ENCODE measurements around the gene PLCG2. TPM values are rescaled to one million over a fixed set of nuclear protein-coding genes. Genes with fewer than 3 reads are reported as not detected.

The PLCG2 gene
- total RNA-seq, 1 experiment from 2014 or later, result 6.0 TPM

DNA sequence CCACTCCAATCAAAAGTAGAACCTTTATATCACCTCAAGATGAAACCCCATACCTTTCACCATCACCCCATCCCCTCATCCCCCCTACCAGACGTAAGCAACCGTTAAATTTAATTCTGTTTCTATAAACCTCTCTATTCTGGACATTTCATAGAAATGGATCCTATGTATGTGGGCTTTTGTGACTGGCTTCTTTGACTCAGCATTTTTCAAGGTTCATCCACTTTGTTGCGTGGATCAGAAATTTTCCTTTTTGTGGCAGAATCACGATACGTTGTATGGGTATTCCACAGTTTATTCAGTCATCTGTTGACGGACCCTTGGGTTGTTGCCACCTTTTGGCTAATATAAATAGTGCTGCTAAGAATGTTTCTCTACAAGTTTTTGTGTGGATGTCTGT is 8.6 kb downstream of the PLCG2 start:
- no peaks in the 10 kb centered on the region for H3K9me3 Mint-ChIP-seq
- H3K56ac ChIP-seq (ENCODE audit: insufficient read length, low read depth, low read length), result no peak overlapping the region
- no peaks in the 10 kb centered on the region for H4K20me1 ChIP-seq (ENCODE audit: control insufficient read depth, insufficient read depth, insufficient read length)
- no peak overlapping the region for H2AK5ac ChIP-seq (ENCODE audit: insufficient read length, low read length)
- no peak overlapping the region for H2BK5ac ChIP-seq (ENCODE audit: insufficient read length, low read length)
- H3K4me1 ChIP-seq (ENCODE audit: insufficient read depth, low read length), result 0 out of 2 replicates have a peak, but pooled peaks cover 2% of the 10 kb centered on the region
- no peak overlapping the region for H3T11ph ChIP-seq (ENCODE audit: low read length)
- no peaks in the 10 kb centered on the region; the same call in 1 of the 2 replicates for H3K27me3 ChIP-seq (ENCODE audit: insufficient read depth, low read length)
- DNase-seq, result no peak
- peaks cover 25 to 43% of the 10 kb centered on the region in 2 experiments for H3K4me1 Mint-ChIP-seq
- no peak overlapping the region for H2BK120ac ChIP-seq (ENCODE audit: low read depth, low read length, poor library complexity, severe bottlenecking)
- H3K36me3 Mint-ChIP-seq (ENCODE audit: insufficient read depth in 1 of 3, low read depth in 3 of 3), result no peaks in the 10 kb centered on the region; a peak in 2 of 7 replicates
- no peak overlapping the region for H4K8ac ChIP-seq (replicated peaks; ENCODE audit: insufficient read length, low read depth, low read length)
- H3K9me3 ChIP-seq (ENCODE audit: control insufficient read depth, low read depth, low read length), result no peaks in the 10 kb centered on the region
- no peaks in the 10 kb centered on the region for H3K79me1 ChIP-seq (ENCODE audit: insufficient read depth, low read depth, low read length, poor library complexity, severe bottlenecking)
- H3K23ac ChIP-seq (ENCODE audit: insufficient read length, low read depth, low read length), result no peak overlapping the region
- no peaks in the 10 kb centered on the region for H3K79me2 ChIP-seq (ENCODE audit: insufficient read depth, low read length)
- H3K4ac ChIP-seq (ENCODE audit: low read depth, low read length), result no peak overlapping the region
- H3K27me3 Mint-ChIP-seq (ENCODE audit: low read depth), result peaks cover 18% of the 10 kb centered on the region
- WGBS (ENCODE audit: extremely low coverage, insufficient read length, low lambda C conversion rate), result no CpG with 5 or more reads among the region's 6 CpGs
- no peak overlapping the region for H4K91ac ChIP-seq (ENCODE audit: insufficient read length, low read depth, low read length)
- H3K27ac Mint-ChIP-seq, result no peak overlapping the region
- H2BK12ac ChIP-seq (ENCODE audit: insufficient read length, low read depth, low read length), result no peak overlapping the region
- H3K9ac ChIP-seq (ENCODE audit: extremely low read depth, insufficient read length, low read length), result no peak overlapping the region
- H3K27ac ChIP-seq (ENCODE audit: insufficient read length, low read depth, low read length), result no peak overlapping the region
- no peak overlapping the region for H2BK15ac ChIP-seq (ENCODE audit: low read depth, low read length)
- no peak overlapping the region for H2AFZ ChIP-seq (ENCODE audit: low read length)
- TF ChIP-seq, protein P1, sequence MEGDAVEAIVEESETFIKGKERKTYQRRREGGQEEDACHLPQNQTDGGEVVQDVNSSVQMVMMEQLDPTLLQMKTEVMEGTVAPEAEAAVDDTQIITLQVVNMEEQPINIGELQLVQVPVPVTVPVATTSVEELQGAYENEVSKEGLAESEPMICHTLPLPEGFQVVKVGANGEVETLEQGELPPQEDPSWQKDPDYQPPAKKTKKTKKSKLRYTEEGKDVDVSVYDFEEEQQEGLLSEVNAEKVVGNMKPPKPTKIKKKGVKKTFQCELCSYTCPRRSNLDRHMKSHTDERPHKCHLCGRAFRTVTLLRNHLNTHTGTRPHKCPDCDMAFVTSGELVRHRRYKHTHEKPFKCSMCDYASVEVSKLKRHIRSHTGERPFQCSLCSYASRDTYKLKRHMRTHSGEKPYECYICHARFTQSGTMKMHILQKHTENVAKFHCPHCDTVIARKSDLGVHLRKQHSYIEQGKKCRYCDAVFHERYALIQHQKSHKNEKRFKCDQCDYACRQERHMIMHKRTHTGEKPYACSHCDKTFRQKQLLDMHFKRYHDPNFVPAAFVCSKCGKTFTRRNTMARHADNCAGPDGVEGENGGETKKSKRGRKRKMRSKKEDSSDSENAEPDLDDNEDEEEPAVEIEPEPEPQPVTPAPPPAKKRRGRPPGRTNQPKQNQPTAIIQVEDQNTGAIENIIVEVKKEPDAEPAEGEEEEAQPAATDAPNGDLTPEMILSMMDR (conservative IDR thresholded peaks at IDR 0.05), result no peak
- no peak overlapping the region for H3K4me2 ChIP-seq (ENCODE audit: insufficient read depth, insufficient read length, low read length)
- H3K23me2 ChIP-seq (ENCODE audit: insufficient read length, low read depth, low read length, poor library complexity, severe bottlenecking), result no peaks in the 10 kb centered on the region
- H3K18ac ChIP-seq (ENCODE audit: insufficient read length, low read depth, low read length), result no peak overlapping the region
- no peak overlapping the region for H4K5ac ChIP-seq (ENCODE audit: insufficient read length, low read depth, low read length)
- H2BK20ac ChIP-seq (ENCODE audit: low read depth, low read length, poor library complexity, severe bottlenecking), result no peak overlapping the region
- H3K14ac ChIP-seq (ENCODE audit: insufficient read depth, low read length), result no peak overlapping the region
- H3K4me3 Mint-ChIP-seq, result no peak overlapping the region
